AG10803 (cell line): ENCODE results near the gene TMEM266.

Experiments
- DNase-seq: peaks from one replicate; pipeline ENCODE4 v3.0.0; 2010; ENCODE audit warnings: low read depth
- H3K4me3 ChIP-seq: 2 replicates; pipeline ENCODE4 v1.5.1; 2011; ENCODE audit warnings: mild to moderate bottlenecking, low read length, control low read depth
- TF ChIP-seq, protein P1 (sequence below): conservative IDR thresholded peaks from 2 replicates; pipeline ENCODE4 v1.5.1; 2011; ENCODE audit warnings: mild to moderate bottlenecking, low read length, control low read depth, inconsistent platforms

The TMEM266 gene

DNA sequence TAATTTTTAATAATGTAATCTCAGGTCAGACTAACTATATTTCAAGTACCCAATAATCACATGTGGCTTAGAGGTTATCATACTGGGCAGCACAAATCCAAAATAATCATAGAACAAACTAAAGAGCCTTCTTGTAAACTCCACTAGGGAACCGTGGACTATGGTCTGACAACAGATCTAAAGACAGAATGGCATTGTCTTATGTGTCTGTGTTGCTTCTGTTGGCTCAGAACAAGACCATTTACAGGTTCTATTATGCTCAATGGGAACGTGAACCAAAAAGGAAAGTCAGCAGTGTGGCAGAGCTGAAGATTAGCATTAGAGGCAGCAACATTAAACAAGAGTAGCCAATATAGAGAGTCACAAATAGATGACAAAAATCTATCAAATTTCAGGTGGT is 176.6 kb downstream of the TMEM266 start:
- no peak overlapping the region for H3K4me3 ChIP-seq
- TF ChIP-seq, protein P1, sequence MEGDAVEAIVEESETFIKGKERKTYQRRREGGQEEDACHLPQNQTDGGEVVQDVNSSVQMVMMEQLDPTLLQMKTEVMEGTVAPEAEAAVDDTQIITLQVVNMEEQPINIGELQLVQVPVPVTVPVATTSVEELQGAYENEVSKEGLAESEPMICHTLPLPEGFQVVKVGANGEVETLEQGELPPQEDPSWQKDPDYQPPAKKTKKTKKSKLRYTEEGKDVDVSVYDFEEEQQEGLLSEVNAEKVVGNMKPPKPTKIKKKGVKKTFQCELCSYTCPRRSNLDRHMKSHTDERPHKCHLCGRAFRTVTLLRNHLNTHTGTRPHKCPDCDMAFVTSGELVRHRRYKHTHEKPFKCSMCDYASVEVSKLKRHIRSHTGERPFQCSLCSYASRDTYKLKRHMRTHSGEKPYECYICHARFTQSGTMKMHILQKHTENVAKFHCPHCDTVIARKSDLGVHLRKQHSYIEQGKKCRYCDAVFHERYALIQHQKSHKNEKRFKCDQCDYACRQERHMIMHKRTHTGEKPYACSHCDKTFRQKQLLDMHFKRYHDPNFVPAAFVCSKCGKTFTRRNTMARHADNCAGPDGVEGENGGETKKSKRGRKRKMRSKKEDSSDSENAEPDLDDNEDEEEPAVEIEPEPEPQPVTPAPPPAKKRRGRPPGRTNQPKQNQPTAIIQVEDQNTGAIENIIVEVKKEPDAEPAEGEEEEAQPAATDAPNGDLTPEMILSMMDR = no peak
- no peak for DNase-seq

DNA sequence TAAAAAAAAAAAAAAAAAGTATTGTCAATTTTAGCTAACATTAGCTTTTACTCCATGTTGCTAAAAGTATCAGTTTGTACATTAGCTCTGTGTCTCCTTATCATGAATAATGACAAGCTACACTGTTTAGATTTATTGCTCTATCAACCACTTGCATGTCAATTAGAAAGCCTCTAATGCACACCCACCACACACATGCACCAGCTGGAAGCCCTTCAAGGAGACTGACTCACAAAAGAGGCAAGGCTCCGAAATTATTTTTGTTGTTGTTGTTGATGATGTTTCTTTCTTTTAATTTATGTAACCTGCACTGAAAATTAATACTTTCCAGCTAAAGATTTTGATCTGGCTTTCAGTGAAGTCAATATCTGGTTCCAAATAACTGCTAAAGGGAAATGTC is 180.0 kb downstream of the TMEM266 start:
- no peak overlapping the region for H3K4me3 ChIP-seq
- TF ChIP-seq, protein P1 = no peak
- no peak for DNase-seq

DNA sequence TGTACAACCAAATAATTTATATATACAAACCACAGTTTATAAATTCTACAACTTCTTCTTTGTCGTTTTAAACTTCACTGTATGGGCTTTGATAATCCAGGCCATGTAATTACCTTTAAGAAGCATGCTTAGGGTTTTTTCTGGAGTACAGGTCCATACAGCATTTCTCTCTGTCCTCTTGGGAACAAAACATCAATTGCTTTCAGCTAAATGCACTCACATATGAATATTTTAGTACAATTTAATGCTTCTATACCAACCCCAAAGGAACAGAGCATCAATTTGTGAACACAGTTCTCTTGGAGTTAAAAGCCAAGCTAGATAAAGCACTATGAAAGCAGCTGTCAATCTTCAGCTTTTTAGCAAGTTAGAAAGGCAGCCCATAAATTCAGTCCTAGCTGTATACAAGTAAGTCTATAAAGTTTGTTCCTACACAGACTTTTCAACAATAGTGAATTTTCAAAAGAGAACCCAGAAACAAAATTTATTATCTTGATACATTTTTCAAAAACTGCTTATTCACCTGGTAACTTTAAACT is 185.4 kb downstream of the TMEM266 start:
- no peak overlapping the region for H3K4me3 ChIP-seq
- DNase-seq = no peak
- TF ChIP-seq, protein P1 = no peak

DNA sequence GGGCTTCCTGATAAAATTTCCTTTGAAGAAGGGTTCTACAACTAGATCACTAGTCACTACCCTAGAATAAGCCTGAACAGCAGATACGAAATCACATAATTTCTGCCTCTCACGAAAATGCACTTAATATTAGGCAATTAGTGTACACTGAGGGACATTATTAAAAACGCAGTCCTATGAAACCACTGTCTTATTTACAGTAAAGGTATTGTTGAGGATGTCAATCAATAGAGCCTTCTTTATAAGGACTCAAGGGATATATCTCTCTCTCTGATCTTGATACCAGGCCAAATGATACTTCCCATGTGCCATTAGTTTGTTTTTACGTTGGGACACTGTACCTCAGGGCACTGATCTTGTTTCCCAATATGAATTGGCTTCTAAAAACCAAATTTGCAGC is 191.9 kb downstream of the TMEM266 start:
- TF ChIP-seq, protein P1 = no peak
- no peak for DNase-seq
- no peak overlapping the region for H3K4me3 ChIP-seq

DNA sequence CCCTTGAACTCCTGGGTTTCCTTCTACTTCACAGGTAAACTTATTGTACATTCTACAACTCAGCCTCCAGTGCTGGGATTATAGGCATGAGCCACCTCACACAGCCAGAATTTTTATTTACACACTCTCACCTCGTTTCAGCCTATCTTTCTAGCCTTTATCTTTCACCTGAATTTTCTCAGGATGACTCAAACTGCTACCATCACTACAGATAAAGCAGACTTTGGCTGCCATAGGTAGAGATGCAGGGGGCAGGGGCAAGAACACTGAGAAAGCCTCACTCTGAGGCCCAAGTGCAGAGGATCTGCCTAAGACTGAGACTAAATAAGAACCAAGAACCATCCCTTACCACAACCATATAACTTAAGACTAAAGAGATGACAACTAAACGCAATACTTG is 192.5 kb downstream of the TMEM266 start:
- no peak overlapping the region for H3K4me3 ChIP-seq
- TF ChIP-seq, protein P1 = no peak
- no peak for DNase-seq

DNA sequence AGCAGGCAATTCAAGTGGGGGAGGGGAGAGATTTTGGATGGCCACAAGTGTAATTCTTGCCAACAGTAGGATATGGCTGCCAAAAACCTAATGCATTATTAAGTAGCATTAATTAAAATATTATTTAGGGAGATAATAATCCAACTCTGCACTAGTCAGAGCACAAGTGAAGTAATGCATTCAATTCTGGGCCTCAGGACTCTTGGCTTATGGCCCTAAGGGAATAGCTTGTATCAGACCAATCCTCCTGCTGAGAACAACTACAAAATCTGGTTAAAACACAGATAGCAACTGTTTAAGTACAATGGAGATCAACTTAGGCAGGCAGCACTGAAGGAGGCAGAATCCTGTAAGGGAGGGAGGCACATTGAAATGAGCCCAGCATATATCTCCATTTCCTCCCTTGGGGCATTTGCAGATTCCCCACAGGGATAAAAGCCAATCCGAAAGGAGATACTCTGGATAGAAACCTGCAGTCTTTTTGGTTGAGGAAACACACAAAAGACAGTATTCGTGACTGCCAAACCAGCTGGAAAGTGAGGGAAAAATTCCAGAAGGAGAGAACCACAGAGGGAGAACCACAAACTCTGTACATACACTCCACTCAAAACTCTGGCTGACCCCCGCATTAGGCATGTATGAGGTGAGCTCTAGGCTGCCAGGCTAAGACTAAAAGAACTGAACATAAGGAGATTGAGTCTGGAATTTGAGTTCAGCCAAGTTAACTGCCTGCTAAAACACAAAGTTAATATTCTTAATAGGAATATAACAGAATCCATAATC is 194.1 kb downstream of the TMEM266 start:
- DNase-seq = no peak
- TF ChIP-seq, protein P1 = no peak
- no peak overlapping the region for H3K4me3 ChIP-seq
